ENCODE results near the gene ZNF687. TPM values are rescaled to one million over a fixed set of nuclear protein-coding genes. Genes with fewer than 3 reads are reported as not detected.

Gene ZNF687
- total RNA-seq, 1 experiment from 2014 or later, result 33.3 TPM

DNA sequence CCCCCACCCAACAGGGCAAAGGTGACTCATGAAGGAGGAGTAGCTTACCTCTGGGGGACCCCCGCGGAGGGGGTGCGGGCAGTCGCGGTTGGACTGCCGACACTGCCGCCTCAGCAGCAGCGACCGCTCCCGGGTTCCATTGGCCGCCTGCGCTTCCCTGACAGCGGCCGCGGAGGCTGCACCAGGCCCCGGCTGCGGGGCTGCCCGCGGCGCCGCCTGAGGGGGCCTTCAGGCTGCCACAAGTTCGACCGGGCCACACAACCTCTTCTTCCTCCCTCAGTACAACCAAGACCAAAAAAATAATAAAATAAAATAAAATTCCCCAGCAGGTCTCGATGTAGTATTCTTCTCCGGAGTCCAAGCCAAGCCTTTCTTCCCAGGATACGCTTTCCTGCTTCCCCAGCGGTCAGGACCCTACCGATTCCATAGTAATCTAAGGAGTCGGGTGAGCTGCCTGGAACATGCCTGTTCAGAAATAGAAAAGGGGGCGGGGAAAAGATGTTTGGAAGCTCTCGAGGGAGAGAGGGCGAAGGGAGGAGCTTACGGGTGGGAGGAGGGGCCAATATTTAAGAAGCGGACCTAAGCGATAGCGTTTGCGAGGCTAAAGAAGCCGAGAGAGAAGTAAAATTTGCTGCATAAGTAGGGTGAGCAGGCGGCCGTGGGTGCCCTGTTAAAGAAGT, 45.3 kb downstream of the ZNF687 start, which contains the start of gene PI4KB:
PI4KB (minus strand) TSS at position 194 of the 680 bp plus-strand sequence. CDS start 10,935 bp downstream, outside the sequence.
- intact Hi-C loops (cut with micrococcal nuclease; ENCODE audit: unreplicated experiment) (no loop called here), in situ Hi-C loops (cut with HindIII; ENCODE audit: low pct_unique_long_range_greater_than_20kb, low sequenced_read_pairs) (no loop called here)
- Histone ChIP-seq H3K4me3 (ENCODE audit: low read depth in 2 of 2, low read length in 2 of 2) (peak within 1 kb of the TSS; percentile 79 to 82), H3K9me3 (ENCODE audit: control insufficient read depth, insufficient read depth, low read depth, low read length) (no peaks in the 10 kb centered on the region), H3K36me3 (ENCODE audit: control insufficient read depth, insufficient read depth, low read length) (peaks cover 5% of the 10 kb centered on the region; the same call in 1 of the 2 replicates), H3K27me3 (ENCODE audit: control insufficient read depth, insufficient read depth, low read length) (no peaks in the 10 kb centered on the region), H3K27ac (ENCODE audit: low read length) (peak within 1 kb of the TSS; percentile 97), H3K4me1 (ENCODE audit: control insufficient read depth, insufficient read depth, low read length) (peaks cover 15% of the 10 kb centered on the region)
- ATAC-seq, result peak; percentile 97
- DNase-seq (ENCODE audit: low read depth, low spot score), result peak; percentile 96
- CTCF ChIA-PET, result interaction anchor here (0.6 to 2.2 kb wide), 6 partner anchors 13 to 432 kb away, joined by 3 to 10 read pairs (median 4); partner anchors contain the start of gene PSMB4
- no TSS peak for BruUV-seq (replicated peaks)
- POLR2A ChIA-PET, result interaction anchor here (0.5 to 0.7 kb wide), 5 partner anchors 11 to 243 kb away, joined by 3 to 8 read pairs (median 3); no protein-coding TSS in a partner anchor
- TF ChIP-seq TCF7L2 (IDR thresholded peaks at IDR 0.05; ENCODE audit: low read depth, low read length) (no peak), POLR2AphosphoS5 (IDR thresholded peaks at IDR 0.05; ENCODE audit: low read depth, low read length) (peak; percentile 47; the same call in 1 of the 2 replicates), SIN3A (IDR thresholded peaks at IDR 0.05; ENCODE audit: borderline replicate concordance, insufficient read depth, low read depth, low read length) (0 out of 2 replicates have a peak, but pooled peaks have one; percentile 68)
- TF ChIP-seq, protein P1, sequence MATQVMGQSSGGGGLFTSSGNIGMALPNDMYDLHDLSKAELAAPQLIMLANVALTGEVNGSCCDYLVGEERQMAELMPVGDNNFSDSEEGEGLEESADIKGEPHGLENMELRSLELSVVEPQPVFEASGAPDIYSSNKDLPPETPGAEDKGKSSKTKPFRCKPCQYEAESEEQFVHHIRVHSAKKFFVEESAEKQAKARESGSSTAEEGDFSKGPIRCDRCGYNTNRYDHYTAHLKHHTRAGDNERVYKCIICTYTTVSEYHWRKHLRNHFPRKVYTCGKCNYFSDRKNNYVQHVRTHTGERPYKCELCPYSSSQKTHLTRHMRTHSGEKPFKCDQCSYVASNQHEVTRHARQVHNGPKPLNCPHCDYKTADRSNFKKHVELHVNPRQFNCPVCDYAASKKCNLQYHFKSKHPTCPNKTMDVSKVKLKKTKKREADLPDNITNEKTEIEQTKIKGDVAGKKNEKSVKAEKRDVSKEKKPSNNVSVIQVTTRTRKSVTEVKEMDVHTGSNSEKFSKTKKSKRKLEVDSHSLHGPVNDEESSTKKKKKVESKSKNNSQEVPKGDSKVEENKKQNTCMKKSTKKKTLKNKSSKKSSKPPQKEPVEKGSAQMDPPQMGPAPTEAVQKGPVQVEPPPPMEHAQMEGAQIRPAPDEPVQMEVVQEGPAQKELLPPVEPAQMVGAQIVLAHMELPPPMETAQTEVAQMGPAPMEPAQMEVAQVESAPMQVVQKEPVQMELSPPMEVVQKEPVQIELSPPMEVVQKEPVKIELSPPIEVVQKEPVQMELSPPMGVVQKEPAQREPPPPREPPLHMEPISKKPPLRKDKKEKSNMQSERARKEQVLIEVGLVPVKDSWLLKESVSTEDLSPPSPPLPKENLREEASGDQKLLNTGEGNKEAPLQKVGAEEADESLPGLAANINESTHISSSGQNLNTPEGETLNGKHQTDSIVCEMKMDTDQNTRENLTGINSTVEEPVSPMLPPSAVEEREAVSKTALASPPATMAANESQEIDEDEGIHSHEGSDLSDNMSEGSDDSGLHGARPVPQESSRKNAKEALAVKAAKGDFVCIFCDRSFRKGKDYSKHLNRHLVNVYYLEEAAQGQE (IDR thresholded peaks at IDR 0.05; ENCODE audit: insufficient read depth in 1 of 2, low read depth in 2 of 2, low read length in 1 of 2), result no peak
- TF ChIP-seq, protein P2, sequence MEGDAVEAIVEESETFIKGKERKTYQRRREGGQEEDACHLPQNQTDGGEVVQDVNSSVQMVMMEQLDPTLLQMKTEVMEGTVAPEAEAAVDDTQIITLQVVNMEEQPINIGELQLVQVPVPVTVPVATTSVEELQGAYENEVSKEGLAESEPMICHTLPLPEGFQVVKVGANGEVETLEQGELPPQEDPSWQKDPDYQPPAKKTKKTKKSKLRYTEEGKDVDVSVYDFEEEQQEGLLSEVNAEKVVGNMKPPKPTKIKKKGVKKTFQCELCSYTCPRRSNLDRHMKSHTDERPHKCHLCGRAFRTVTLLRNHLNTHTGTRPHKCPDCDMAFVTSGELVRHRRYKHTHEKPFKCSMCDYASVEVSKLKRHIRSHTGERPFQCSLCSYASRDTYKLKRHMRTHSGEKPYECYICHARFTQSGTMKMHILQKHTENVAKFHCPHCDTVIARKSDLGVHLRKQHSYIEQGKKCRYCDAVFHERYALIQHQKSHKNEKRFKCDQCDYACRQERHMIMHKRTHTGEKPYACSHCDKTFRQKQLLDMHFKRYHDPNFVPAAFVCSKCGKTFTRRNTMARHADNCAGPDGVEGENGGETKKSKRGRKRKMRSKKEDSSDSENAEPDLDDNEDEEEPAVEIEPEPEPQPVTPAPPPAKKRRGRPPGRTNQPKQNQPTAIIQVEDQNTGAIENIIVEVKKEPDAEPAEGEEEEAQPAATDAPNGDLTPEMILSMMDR (IDR thresholded peaks at IDR 0.05), result no peak

DNA sequence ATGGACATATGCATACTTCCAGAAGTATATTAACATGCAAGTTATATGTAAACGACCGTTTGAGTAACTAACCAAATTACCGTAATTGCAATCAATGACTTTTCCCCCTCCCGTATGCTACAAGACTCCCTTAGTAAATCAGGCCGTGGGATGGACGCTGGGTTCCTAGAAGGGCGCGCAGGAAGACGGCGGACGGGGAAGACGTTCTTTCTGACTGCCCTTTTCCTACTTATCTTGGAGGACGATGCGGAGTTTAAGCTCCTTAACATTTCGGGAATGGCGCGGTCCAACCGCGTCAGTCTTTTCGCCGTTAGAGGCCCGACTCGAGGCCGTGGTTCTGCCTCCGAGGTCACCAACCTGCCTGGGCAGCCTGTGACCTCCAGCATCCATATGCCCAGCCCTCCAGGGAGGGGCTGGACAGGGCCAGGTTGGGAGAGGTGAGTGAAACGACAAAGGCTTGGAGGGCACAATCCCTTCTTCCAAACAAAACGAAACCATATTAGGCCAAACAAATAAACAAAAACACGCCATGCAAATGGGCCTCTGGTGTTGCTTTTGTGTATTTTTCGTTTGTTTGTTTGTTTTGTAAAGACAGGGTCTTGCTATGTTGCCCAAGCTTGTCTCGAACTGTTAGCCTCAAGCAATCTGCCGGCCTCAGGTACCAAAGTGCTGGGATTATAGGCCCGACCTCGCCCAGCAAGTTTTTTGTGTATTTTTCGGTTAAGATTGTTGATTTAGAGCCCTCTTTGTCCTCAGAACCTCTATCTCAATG, 46.0 kb downstream of the ZNF687 start:
- intact Hi-C loops (cut with micrococcal nuclease; ENCODE audit: unreplicated experiment), result no loop called here
- no peak for DNase-seq (ENCODE audit: low read depth, low spot score)

More for the DNA sequence above, 46.0 kb downstream of the ZNF687 start:
- POLR2A ChIA-PET, result interaction anchor here (0.6 kb wide), 2 partner anchors 11 to 435 kb away, joined by 3 to 7 read pairs; no protein-coding TSS in a partner anchor
- peak; percentile 68 for ATAC-seq
- H3K4me3 ChIP-seq (ENCODE audit: low read depth in 2 of 2, low read length in 2 of 2), result peak overlapping the region; percentile 79 to 82
- peak overlapping the region; percentile 97 for H3K27ac ChIP-seq (ENCODE audit: low read length)
- no TSS peak for BruUV-seq (replicated peaks)
- TF ChIP-seq, protein P2 (IDR thresholded peaks at IDR 0.05), result no peak
- TF ChIP-seq SIN3A (IDR thresholded peaks at IDR 0.05; ENCODE audit: borderline replicate concordance, insufficient read depth, low read depth, low read length), result 0 out of 2 replicates have a peak, but pooled peaks have one; percentile 48
- peaks cover 5% of the 10 kb centered on the region; the same call in 1 of the 2 replicates for H3K36me3 ChIP-seq (ENCODE audit: control insufficient read depth, insufficient read depth, low read length)
- peaks cover 15% of the 10 kb centered on the region for H3K4me1 ChIP-seq (ENCODE audit: control insufficient read depth, insufficient read depth, low read length)
- H3K27me3 ChIP-seq (ENCODE audit: control insufficient read depth, insufficient read depth, low read length), result no peaks in the 10 kb centered on the region
- H3K9me3 ChIP-seq (ENCODE audit: control insufficient read depth, insufficient read depth, low read depth, low read length), result no peaks in the 10 kb centered on the region
- in situ Hi-C loops (cut with HindIII; ENCODE audit: low pct_unique_long_range_greater_than_20kb, low sequenced_read_pairs), result no loop called here
- CTCF ChIA-PET, result interaction anchor here (0.6 to 2.2 kb wide), 5 partner anchors 13 to 107 kb away, joined by 3 to 8 read pairs (median 3); partner anchors contain the start of gene PSMB4

Data from Panc1 (cell line).